ENCODE data around the gene RAB9B.

Gene RAB9B

GRCh38 chrX:103774070-103774642 lies 57.9 kb downstream of the RAB9B start:
- in situ Hi-C loops (cut with MboI; ENCODE audit: low sequenced_read_pairs), result no loop called here

- in situ Hi-C loops (cut with MboI; ENCODE audit: low sequenced_read_pairs), result no loop called here
Observed at GRCh38 chrX:103773445-103773844, 58.6 kb downstream of the RAB9B start.
